Germinal center (tissue), 1 donor: ENCODE results near the gene BCL2.

Source experiments
- DNase-seq: peaks from one replicate; pipeline ENCODE4 v3.0.0; 2012; ENCODE audit warnings: mixed read lengths, low spot score

Gene BCL2

DNA sequence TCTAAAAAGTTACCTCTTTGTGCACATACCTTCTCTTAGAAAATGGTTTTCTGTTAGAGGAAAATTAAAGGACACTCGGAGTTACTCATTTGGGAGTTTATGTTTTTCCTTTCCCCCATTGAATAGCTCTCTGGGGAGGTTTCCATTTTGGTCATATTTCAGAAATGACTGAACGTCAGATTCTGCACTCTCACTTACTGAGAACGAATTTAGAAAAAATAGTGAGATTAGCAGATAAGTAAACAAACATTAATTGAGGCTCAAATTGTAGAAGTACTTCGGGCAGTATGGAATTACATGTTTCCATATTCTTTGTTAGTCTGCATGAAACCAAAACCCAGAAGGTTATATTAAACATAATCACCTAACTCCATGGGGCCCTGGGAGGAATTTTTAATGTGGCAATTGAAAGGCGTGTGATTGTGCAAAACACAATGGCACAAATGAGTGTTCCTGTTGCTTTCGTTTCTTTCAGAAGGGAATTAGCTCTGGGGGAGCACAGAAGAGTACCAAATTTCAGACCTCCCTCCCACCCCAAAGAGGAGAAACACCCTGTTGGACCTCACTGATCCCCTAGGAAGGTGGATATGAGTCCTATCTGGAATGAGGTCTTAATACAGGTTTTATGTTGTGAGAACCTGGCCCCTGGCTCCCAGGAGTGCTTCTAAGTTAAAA, 212.3 kb downstream of the BCL2 start:
- DNase-seq = no peak

GRCh38 chr18:63106727-63107126, 212.8 kb downstream of the BCL2 start:
- no peak for DNase-seq

DNA sequence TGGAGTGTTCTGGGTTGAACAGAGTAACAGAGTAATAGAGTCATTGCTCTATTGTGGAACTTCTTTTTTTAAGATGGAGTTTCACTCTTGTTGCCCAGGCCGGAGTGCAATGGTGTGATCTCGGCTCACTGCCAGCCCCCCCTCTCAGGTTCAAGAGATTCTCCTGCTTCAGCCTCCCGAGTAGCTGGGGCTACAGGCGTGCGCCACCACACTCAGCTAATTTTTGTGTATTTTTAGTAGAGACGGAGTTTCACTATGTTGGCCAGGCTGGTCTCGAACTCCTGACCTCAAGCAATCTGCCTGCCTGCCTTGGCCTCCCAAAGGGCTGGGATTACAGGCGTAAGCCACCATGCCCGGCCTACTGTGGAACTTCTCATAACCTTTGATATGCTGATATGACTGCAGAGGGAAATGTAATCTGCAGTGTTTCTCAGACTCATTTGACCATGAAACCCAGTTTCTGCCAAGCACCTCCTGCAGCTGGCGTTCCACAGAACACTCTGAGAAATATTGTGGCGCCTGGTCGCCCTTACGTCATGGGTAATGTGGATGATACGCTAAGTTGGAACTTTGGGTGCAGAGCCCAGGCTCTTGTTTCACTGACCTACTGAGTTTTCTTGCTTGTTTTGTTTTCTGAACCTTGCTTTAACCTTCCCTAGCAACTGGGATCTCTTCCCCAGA, 213.8 kb downstream of the BCL2 start:
- DNase-seq = no peak

DNA sequence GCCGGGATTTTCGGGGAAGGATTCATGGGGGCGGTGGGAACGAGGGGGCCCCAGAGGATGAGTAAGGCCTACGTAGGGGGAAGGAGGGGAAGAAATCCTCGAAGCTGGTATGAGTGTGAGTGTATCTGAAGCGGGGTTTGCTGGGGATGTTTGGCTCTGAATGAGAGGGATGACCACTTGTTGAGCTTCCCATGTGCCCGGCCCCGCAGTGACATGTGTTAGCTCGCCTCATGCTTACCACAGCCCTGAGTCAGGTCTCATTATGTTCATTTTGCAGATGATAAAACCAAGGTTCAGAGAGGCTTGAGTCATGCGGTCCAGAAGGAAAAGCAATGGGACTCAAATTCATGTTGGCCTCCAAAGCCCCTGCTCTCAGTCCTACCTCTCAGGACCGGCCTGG, 214.7 kb downstream of the BCL2 start:
- DNase-seq = no peak

GRCh38 chr18:63102941-63103744, 216.4 kb downstream of the BCL2 start:
- DNase-seq = no peak

DNA sequence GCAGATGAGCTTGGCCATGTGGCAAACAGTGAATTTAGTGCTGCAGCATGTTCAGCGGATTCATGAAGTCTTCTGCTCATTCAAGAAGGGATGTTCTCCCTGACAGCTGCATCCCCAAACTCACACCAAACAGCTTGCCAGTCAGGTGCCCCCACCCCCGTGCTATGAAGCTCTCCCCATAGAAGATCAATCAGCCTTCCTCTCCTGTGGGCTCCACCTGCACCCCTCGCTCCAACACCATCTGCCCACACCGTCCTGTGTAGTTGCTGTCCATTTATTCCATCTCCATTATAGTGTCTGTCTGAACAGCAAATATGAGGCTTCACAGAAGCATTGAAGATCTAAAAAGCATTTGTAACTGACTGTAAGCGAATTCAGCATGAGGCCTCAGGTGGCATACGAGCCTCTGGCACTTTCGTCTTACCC, 218.9 kb downstream of the BCL2 start:
- no peak for DNase-seq

DNA sequence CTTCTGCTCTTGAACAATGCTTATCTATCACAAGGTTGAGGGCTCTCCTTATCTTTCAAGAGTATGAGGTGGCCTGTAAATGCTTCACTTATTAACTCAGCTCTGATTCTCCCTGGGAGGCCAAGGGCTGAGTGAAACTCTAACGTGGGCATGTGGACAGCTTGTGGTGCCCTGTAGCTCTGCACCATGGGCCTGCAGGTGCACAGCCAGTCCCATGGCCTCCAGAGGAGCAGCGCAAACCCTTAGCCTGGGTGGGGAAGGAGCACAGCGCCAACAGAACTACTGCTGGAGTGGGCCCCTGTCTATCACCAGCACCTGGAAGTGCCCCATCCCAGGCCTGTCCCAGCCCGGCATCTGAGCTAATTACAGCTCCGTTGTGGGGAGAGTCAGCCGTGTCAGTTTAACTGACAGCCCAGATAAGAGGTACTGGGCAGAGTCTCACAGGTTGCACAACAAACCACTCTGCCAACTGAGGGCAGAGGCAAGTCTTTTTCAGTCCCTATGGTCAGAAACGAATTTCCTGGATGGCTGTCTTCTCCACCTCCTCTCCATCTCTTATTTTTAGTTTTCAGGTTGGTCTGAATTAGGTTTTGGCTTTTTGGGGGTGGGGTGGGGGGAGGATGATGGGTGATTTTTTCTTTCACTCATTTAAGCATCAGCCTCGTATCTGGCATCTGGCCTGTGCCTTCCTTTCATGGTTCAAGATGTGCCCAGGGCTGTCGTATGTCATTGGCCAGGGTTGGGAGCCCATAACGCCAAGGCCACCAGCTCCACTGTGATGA, 219.5 kb downstream of the BCL2 start:
- no peak for DNase-seq

GRCh38 chr18:63099091-63099840, 220.3 kb downstream of the BCL2 start:
- DNase-seq = no peak

- no peak for DNase-seq
Observed at GRCh38 chr18:63098018-63098981, 221.3 kb downstream of the BCL2 start.

DNA sequence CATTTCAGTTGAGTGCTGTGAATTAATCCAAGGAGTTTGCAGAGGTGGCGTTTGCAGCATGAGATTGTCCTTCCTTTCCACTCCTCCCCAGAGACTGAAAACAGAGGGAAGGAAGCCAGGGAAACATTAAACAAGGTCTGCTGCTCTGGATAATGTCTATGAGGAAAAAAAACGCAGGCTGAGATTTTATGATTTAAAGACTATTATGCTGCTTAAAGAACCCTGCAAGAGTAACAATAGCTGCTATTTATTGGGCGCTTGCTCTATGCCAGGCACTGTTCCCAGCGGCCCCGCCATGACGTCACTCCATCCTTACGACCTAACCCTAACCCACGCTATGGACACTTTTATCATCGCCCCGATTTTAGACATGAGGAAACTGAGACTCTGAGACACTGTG, 222.4 kb downstream of the BCL2 start:
- DNase-seq = no peak

DNA sequence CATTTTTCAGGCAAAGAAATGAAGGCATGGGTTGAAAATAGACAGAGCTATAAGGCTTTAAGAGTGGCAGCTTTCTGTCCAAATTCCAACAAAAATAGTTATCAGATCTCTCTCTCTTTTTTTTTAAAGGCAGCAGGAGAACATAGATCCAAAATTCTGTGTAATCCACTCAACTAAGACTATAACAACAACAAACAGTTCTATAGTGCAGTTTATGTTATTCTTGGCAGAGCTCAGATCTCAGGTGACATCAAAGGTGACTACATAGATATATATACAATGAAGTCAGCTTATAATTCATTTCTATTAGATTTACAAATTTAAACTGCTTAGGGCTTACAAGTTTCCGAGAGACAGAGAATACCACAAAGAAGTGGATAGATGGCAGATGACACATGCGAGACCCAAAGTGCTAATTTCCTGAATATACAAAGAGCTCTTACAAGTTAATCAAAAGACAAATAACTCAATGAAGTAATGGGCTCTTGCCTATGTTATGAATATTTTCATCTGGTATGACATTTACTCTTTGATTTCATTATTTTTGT, 223.2 kb downstream of the BCL2 start:
- DNase-seq = no peak

GRCh38 chr18:63095768-63096167, 223.8 kb downstream of the BCL2 start:
- DNase-seq = no peak

DNA sequence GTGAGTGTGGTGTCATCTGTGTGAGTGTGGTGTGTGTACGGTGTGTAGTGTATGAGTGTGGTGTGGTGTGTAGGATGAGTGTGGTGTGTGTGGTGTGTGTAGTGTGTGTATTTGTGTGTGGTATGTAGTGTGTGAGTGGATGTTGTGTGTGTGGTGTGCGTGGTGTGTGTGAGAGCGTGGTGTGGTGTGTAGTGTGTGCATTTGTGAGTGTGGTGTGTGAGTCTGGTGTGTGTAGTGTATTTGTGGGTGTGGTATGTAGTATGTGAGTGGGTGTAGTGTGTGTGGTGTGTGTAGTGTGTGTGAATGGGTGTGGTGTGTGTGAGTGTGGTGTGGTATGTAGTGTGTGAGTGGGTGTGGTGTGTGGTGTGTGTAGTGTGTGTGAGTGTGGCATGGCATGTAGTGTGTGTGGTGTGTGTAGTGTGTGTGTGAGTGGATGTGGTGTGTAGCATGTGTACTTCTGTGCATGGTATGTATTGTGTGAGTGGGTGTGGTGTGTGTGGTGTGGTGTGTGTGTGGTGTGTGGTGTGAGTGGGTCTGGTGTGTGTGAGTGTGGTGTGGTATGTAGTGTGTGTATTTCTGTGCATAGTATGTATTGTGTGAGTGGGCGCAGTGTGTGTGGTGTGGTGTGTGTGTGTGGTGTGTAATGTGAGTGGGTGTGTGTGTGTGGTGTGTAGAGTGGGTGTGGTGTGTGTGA, 227.8 kb downstream of the BCL2 start:
- no peak for DNase-seq

- no peak for DNase-seq
Observed at GRCh38 chr18:63090334-63090733, 229.2 kb downstream of the BCL2 start.

- DNase-seq = no peak
Observed at GRCh38 chr18:63089041-63089440, 230.5 kb downstream of the BCL2 start.

DNA sequence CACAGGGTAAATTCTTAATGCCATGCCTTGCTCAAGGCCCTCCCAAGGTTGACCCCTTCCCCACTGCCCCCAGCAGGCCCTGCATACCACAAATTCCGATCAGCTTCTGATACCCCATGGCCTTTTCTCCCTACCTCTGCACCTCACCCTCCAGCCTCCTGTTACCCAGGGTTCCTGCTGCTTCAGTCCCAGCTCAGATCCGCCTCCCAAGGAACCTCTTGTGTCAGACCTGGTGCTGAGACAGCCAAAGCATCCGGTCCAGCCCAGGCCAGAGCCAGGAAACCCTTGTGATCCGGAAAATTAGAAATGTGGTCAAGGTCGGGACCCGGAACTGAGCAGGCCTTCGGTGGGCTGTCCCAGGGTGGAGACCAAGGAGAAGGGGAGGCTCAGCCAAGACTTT, 231.3 kb downstream of the BCL2 start:
- no peak for DNase-seq

GRCh38 chr18:63087421-63088230, 231.9 kb downstream of the BCL2 start:
- no peak for DNase-seq

- DNase-seq = no peak
Observed at GRCh38 chr18:63085611-63086010, 234.0 kb downstream of the BCL2 start.

GRCh38 chr18:63084219-63084618, 235.3 kb downstream of the BCL2 start:
- no peak for DNase-seq
